Kidney (tissue), 14 donors: ENCODE measurements around the gene ZDHHC14. TPM values are rescaled to one million over a fixed set of nuclear protein-coding genes. Genes with fewer than 3 reads are reported as not detected.

Experiments used
- DNase-seq, 5 donors: peaks; one replicate each; pipeline ENCODE4 v3.0.0-alpha.2; 2013 to 2020
- FAIRE-seq: peaks from 2 replicates; lab custom pipeline; 2012; peaks lifted over from hg19 to GRCh38; lab: Jason Lieb, UNC
- H3K27ac ChIP-seq, 2 donors: one replicate each; pipeline ENCODE4 v1.7.0; 2013; ENCODE audit warnings: low read depth in 2 of 2, low read length in 2 of 2, inconsistent platforms in 1 of 2
- H3K27me3 ChIP-seq: one replicate; pipeline ENCODE4 v1.7.1; 2013; ENCODE audit warnings: low read length, inconsistent platforms; ENCODE audit not compliant: control insufficient read depth, insufficient read depth
- H3K36me3 ChIP-seq, 3 donors: one replicate each; pipeline versions ENCODE4 v1.7.0 to v1.7.1; 2013; ENCODE audit warnings: low read length in 3 of 3, control low read depth in 1 of 3, inconsistent platforms in 1 of 3; ENCODE audit not compliant: insufficient read depth in 3 of 3, control insufficient read depth in 2 of 3
- H3K4me1 ChIP-seq, 3 donors: one replicate each; pipeline versions ENCODE4 v1.7.0 to v1.7.1; 2013; ENCODE audit warnings: low read length in 3 of 3, inconsistent platforms in 1 of 3, low read depth in 1 of 3; ENCODE audit not compliant: control insufficient read depth in 2 of 3, insufficient read depth in 2 of 3
- H3K4me3 ChIP-seq, 3 donors: one replicate each; pipeline versions ENCODE4 v1.7.0 to v1.8.1; 2013; ENCODE audit warnings: low read length in 3 of 3, control low read depth in 1 of 3, inconsistent platforms in 1 of 3
- H3K9ac ChIP-seq, 3 donors: one replicate each; pipeline versions ENCODE4 v1.7.0 to v1.7.1; 2013; ENCODE audit warnings: low read length in 3 of 3, control low read depth in 1 of 3, inconsistent platforms in 1 of 3
- H3K9me3 ChIP-seq, 3 donors: one replicate each; pipeline versions ENCODE4 v1.7.0 to v1.7.1; 2013; ENCODE audit warnings: low read length in 3 of 3, control low read depth in 1 of 3, inconsistent platforms in 1 of 3; ENCODE audit not compliant: control insufficient read depth in 2 of 3, insufficient read depth in 1 of 3
- CTCF ChIP-seq: IDR thresholded peaks from 3 replicates; pipeline ENCODE4 v1.5.1; 2012; ENCODE audit warnings: mild to moderate bottlenecking, moderate library complexity, borderline replicate concordance; ENCODE audit not compliant: insufficient read depth; ENCODE audit errors: extremely low read depth
- intact Hi-C: fragments of 100-400 bp; cut with DNase I; formaldehyde crosslinking; loops from one replicate; pipeline ENCODE4 v1.11.1; 2022
- polyA plus RNA-seq: library from polyadenylated mRNA; stranded (reverse); fragments of 350-450 nt; fragmentation: Illumina TruSeq; extraction: RNeasy Lipid Tissue Mini Kit (QIAGEN cat#74804); gene quantifications from one replicate; pipeline ENCODE4 v1.2.3, GENCODE V29; 2014; ENCODE audit warnings: low read depth, low replicate concordance; ENCODE audit not compliant: insufficient read depth
- total RNA-seq: library from RNA; stranded (reverse); fragmentation: NEBNext Ultra II Directional; extraction: Animal tissue kit (Norgen Biotek cat#: 25700); gene quantifications from one replicate; pipeline ENCODE4 v1.2.1, GENCODE V29; 2021
- donor health status: control.
- donor health status: control.
- donor health status: control.
- donor health status: control.
- donor health status: control.
- donor health status: DM: yes; HTN: yes; CAD: no.
- donor health status: Normal renal cell carcinoma (clear cell type).

The ZDHHC14 gene
- total and polyA plus RNA-seq, 2 donors from 2014 or later, result 13.5 to 26.7 TPM

- Histone ChIP-seq H3K9ac (no peak overlapping the region), H3K27me3 (no peaks in the 10 kb centered on the region), H3K27ac (no peak overlapping the region), H3K9me3 (no peaks in the 10 kb centered on the region), H3K36me3 (no peaks in the 10 kb centered on the region), H3K4me1 (no peaks in the 10 kb centered on the region), H3K4me3 (no peak overlapping the region)
- FAIRE-seq, result no peak
- TF ChIP-seq CTCF, result no peak
- DNase-seq, result no peak
- intact Hi-C loops, result no loop called here
These were observed 102.8 kb downstream of the ZDHHC14 start for GRCh38 chr6:157483770-157484169.

- no peak for FAIRE-seq
- Histone ChIP-seq H3K27me3 (no peaks in the 10 kb centered on the region), H3K9me3 (no peaks in the 10 kb centered on the region), H3K27ac (no peak overlapping the region), H3K4me1 (no peaks in the 10 kb centered on the region), H3K4me3 (no peak overlapping the region), H3K9ac (no peak overlapping the region), H3K36me3 (no peaks in the 10 kb centered on the region)
- DNase-seq, result no peak
- intact Hi-C loops, result no loop called here
- no peak for TF ChIP-seq CTCF
These were observed 103.2 kb downstream of the ZDHHC14 start for GRCh38 chr6:157484181-157484580.

GRCh38 chr6:157486572-157486971 lies 105.6 kb downstream of the ZDHHC14 start:
- TF ChIP-seq CTCF, result no peak
- Histone ChIP-seq H3K4me3 (no peak overlapping the region), H3K27ac (no peak overlapping the region), H3K36me3 (no peaks in the 10 kb centered on the region), H3K4me1 (no peaks in the 10 kb centered on the region), H3K9me3 (no peaks in the 10 kb centered on the region), H3K9ac (no peak overlapping the region), H3K27me3 (no peaks in the 10 kb centered on the region)
- no peak for DNase-seq
- FAIRE-seq, result no peak
- intact Hi-C loops, result no loop called here

GRCh38 chr6:157487110-157487773 lies 106.3 kb downstream of the ZDHHC14 start:
- FAIRE-seq, result no peak
- intact Hi-C loops, result no loop called here
- H3K27ac ChIP-seq, result no peak overlapping the region

More at GRCh38 chr6:157487110-157487773, 106.3 kb downstream of the ZDHHC14 start:
- DNase-seq, result no peak
- no peak overlapping the region for H3K9ac ChIP-seq
- no peaks in the 10 kb centered on the region for H3K9me3 ChIP-seq
- H3K4me3 ChIP-seq, result no peak overlapping the region
- no peaks in the 10 kb centered on the region for H3K4me1 ChIP-seq
- no peaks in the 10 kb centered on the region for H3K27me3 ChIP-seq
- TF ChIP-seq CTCF, result no peak
- no peaks in the 10 kb centered on the region for H3K36me3 ChIP-seq
